HFFc6 (cell line): ENCODE results near the gene TTC31. TPM values are rescaled to one million over a fixed set of nuclear protein-coding genes. Genes with fewer than 3 reads are reported as not detected.

Experiments
- DNase-seq: peaks from one replicate; pipeline ENCODE4 v3.0.0-alpha.2; 2018
- H3K27ac Mint-ChIP-seq: 2 replicates; pipeline ENCODE4 v1.8.0; 2020; ENCODE audit warnings: mild to moderate bottlenecking, mixed read lengths
- H3K27me3 Mint-ChIP-seq: 2 replicates; pipeline ENCODE4 v1.8.0; 2021; ENCODE audit warnings: mild to moderate bottlenecking, moderate library complexity, mixed read lengths; ENCODE audit not compliant: insufficient read depth
- H3K36me3 Mint-ChIP-seq: 2 replicates; pipeline ENCODE4 v1.8.0; 2021; ENCODE audit warnings: low read depth, mixed read lengths
- H3K4me1 Mint-ChIP-seq: 2 replicates; pipeline ENCODE4 v1.8.0; 2020; ENCODE audit warnings: low read depth, mixed read lengths
- H3K4me3 Mint-ChIP-seq: 2 replicates; pipeline ENCODE4 v1.8.0; 2020; ENCODE audit warnings: mild to moderate bottlenecking, moderate library complexity, mixed read lengths
- H3K9me3 Mint-ChIP-seq: 2 replicates; pipeline ENCODE4 v1.8.0; 2020; ENCODE audit warnings: mild to moderate bottlenecking, mixed read lengths
- CTCF ChIP-seq: fragments of 200-600 bp; sonication (generic); IDR thresholded peaks from 2 replicates; pipeline ENCODE4 v1.5.0; 2021; ENCODE audit warnings: antibody characterized with exemption, mild to moderate bottlenecking
- total RNA-seq, 6 experiments: library from RNA; stranded (reverse); fragmentation: NEBNext Ultra II Directional; extraction: Animal tissue kit (Norgen Biotek cat#: 25700); gene quantifications; 2 replicates in 1 of 6; 3 replicates in 5 of 6; pipeline ENCODE4 v1.2.3, GENCODE V29; 2021

Gene TTC31
- total RNA-seq, 6 experiments from 2014 or later, result 14.3 to 17.4 (median 16.7) TPM

GRCh38 chr2:74444498-74445318 is 38.2 kb upstream of the TTC31 start:
- no peaks in the 10 kb centered on the region; the same call in 1 of the 2 replicates for H3K27me3 Mint-ChIP-seq
- no peaks in the 10 kb centered on the region for H3K9me3 Mint-ChIP-seq
- H3K27ac Mint-ChIP-seq, result no peak overlapping the region
- no peak overlapping the region for H3K4me3 Mint-ChIP-seq
- no peaks in the 10 kb centered on the region for H3K36me3 Mint-ChIP-seq
- no peak for TF ChIP-seq CTCF
- H3K4me1 Mint-ChIP-seq, result peaks cover 25% of the 10 kb centered on the region
- DNase-seq, result no peak

GRCh38 chr2:74447230-74447999 is 35.5 kb upstream of the TTC31 start:
- Mint-ChIP-seq H3K9me3 (no peaks in the 10 kb centered on the region), H3K4me3 (no peak overlapping the region), H3K27me3 (no peaks in the 10 kb centered on the region; the same call in 1 of the 2 replicates), H3K27ac (no peak overlapping the region), H3K36me3 (no peaks in the 10 kb centered on the region), H3K4me1 (peaks cover 17% of the 10 kb centered on the region)
- no peak for DNase-seq
- TF ChIP-seq CTCF, result no peak

GRCh38 chr2:74448771-74449170 is 34.1 kb upstream of the TTC31 start:
- Mint-ChIP-seq H3K9me3 (no peaks in the 10 kb centered on the region), H3K27ac (no peak overlapping the region), H3K4me3 (no peak overlapping the region), H3K27me3 (no peaks in the 10 kb centered on the region; the same call in 1 of the 2 replicates), H3K36me3 (no peaks in the 10 kb centered on the region), H3K4me1 (peaks cover 17% of the 10 kb centered on the region)
- TF ChIP-seq CTCF, result no peak
- no peak for DNase-seq

- no peaks in the 10 kb centered on the region for H3K9me3 Mint-ChIP-seq
- peaks cover 21% of the 10 kb centered on the region for H3K4me1 Mint-ChIP-seq
Measured at GRCh38 chr2:74450570-74451190, 32.2 kb upstream of the TTC31 start.

More at GRCh38 chr2:74450570-74451190, 32.2 kb upstream of the TTC31 start:
- DNase-seq, result no peak
- no peak overlapping the region for H3K4me3 Mint-ChIP-seq
- H3K27me3 Mint-ChIP-seq, result no peaks in the 10 kb centered on the region; the same call in 1 of the 2 replicates
- TF ChIP-seq CTCF, result no peak
- no peak overlapping the region for H3K27ac Mint-ChIP-seq
- H3K36me3 Mint-ChIP-seq, result no peaks in the 10 kb centered on the region
